Uterus (tissue), 2 donors: ENCODE data around the gene SOX3.

Experiments
- CTCF ChIP-seq, 4 experiments: fragments of 200-600 bp in 2 of 4; fragments of 450-650 bp in 2 of 4; sonication (generic) in 2 of 4; IDR thresholded peaks; one replicate each; pipeline ENCODE4 v1.5.1; 2016 to 2019; ENCODE audit warnings: antibody characterized with exemption in 4 of 4, mild to moderate bottlenecking in 2 of 4, moderate library complexity in 1 of 4
- POLR2A ChIP-seq, 2 donors: fragments of 450-650 bp; IDR thresholded peaks; one replicate each; pipeline ENCODE4 v1.6.1; 2016; ENCODE audit warnings: antibody characterized with exemption in 2 of 2, mild to moderate bottlenecking in 1 of 2, moderate library complexity in 1 of 2

DNA sequence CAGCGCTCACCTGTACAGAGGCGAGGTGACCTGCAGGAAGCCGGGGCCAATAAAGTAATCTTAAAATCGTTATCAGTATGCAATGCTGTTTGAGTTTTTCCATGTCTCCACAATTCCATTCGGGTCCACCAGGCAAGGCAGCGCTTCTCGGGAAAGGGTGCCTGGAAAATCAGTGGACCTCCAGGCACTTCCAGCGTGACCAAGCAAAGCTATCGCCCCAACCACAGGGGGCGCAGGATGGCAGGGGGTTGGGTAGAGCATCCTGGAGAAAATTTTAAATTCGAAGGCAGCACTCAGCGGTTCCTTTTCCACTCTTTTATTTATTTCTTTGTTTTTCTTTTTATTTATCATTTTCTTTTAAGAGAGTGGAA lies 5.4 kb upstream of the SOX3 start:
- TF ChIP-seq CTCF (IDR thresholded peaks at IDR 0.05) (no peak), POLR2A (IDR thresholded peaks at IDR 0.05) (no peak)
